Measurements from ENCODE around the gene EIF2S1. TPM values are rescaled to one million over a fixed set of nuclear protein-coding genes. Genes with fewer than 3 reads are reported as not detected.
"Not testable (repeated sequence)": the region's sequence is repeated elsewhere in the genome, so short reads cannot be mapped to it uniquely, and the experiment has no call there.

Gene EIF2S1
- total RNA-seq, 4 donors from 2014 or later: 27.1 to 74.3 (median 35.9) TPM

GRCh38 chr14:67396381-67396970 lies 36.3 kb downstream of the EIF2S1 start:
- Histone ChIP-seq H3K27ac (no peak overlapping the region), H3K4me3 (no peak overlapping the region), H3K27me3 (no peaks in the 10 kb centered on the region), H3K9me3 (no peaks in the 10 kb centered on the region), H3K4me1 (no peaks in the 10 kb centered on the region), H3K36me3 (peaks cover 0 to 5% (median 0%) of the 10 kb centered on the region in 3 donors)
- DNase-seq: no peak
- TF ChIP-seq CTCF (IDR thresholded peaks at IDR 0.05): no peak
- TF ChIP-seq POLR2A (IDR thresholded peaks at IDR 0.05): no peak

DNA sequence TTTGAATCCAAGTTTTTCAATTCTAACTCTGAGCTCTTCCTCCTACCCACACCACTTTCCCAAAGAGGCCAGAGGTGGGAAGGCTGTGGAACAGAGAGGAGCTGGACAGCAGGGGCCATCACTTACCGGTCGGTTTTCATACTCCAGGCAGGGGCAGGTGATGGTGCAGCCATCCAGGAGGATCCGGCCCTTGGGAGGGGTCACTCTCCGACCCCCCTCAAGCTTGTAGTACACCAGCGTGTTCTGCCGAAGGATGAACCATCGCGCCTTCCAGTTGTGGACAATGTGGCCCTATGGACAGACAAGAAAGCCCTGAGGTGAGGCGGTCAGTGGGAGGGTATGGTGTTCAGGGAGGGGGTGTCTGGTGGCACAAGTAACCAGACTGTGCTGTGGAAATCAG lies 37.4 kb downstream of the EIF2S1 start:
- no peaks in the 10 kb centered on the region for H3K9me3 ChIP-seq
- no peak for TF ChIP-seq CTCF (IDR thresholded peaks at IDR 0.05)
- TF ChIP-seq POLR2A (IDR thresholded peaks at IDR 0.05): no peak
- H3K4me3 ChIP-seq: no peak overlapping the region
- no peaks in the 10 kb centered on the region for H3K4me1 ChIP-seq
- H3K27me3 ChIP-seq: no peaks in the 10 kb centered on the region
- H3K36me3 ChIP-seq: peaks cover 0 to 5% (median 0%) of the 10 kb centered on the region in 3 donors
- no peak overlapping the region for H3K27ac ChIP-seq
- no peak for DNase-seq

- no peak for TF ChIP-seq CTCF (IDR thresholded peaks at IDR 0.05)
- TF ChIP-seq POLR2A (IDR thresholded peaks at IDR 0.05): no peak
- no peaks in the 10 kb centered on the region for H3K27me3 ChIP-seq
- H3K9me3 ChIP-seq: no peaks in the 10 kb centered on the region
- DNase-seq: no peak
- H3K27ac ChIP-seq: peak overlapping the region in 1 of 4 donors; percentile 2
- no peaks in the 10 kb centered on the region for H3K4me1 ChIP-seq
- no peaks in the 10 kb centered on the region for H3K36me3 ChIP-seq
- no peak overlapping the region for H3K4me3 ChIP-seq
These were observed 40.3 kb downstream of the EIF2S1 start for GRCh38 chr14:67400434-67400833.

DNA sequence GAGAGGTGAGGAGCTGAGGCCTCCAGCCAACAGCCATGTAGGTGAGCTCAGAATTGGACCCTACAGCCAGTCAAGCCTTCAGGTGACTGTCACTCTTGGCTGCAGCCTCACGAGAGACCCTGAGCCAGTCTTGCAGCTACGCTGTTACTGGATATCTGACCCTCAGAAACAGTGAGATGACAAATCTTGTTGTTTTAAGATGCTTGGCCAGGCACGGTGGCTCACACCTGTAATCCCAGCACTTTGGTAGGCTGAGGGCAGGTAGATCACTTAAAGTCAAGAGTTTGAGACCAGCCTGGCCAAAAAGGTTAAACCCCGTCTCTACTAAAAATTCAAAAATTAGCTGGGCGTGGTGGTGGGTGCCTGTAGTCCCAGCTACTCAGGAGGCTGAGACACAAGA lies 45.6 kb downstream of the EIF2S1 start:
- TF ChIP-seq CTCF (IDR thresholded peaks at IDR 0.05): no peak
- TF ChIP-seq POLR2A (IDR thresholded peaks at IDR 0.05): no peak
- no peaks in the 10 kb centered on the region for H3K9me3 ChIP-seq
- no peak overlapping the region for H3K27ac ChIP-seq
- no peaks in the 10 kb centered on the region for H3K27me3 ChIP-seq
- H3K36me3 ChIP-seq: no peaks in the 10 kb centered on the region
- no peak overlapping the region for H3K4me3 ChIP-seq
- no peaks in the 10 kb centered on the region for H3K4me1 ChIP-seq
- DNase-seq: no peak

GRCh38 chr14:67408122-67408801 lies 48.1 kb downstream of the EIF2S1 start:
- H3K4me1 ChIP-seq, DNase-seq, H3K36me3 ChIP-seq, H3K27me3 ChIP-seq, H3K9me3 ChIP-seq, H3K27ac ChIP-seq, H3K4me3 ChIP-seq: not testable (repeated sequence)

GRCh38 chr14:67409461-67409860 lies 49.3 kb downstream of the EIF2S1 start:
- Histone ChIP-seq H3K9me3 (no peaks in the 10 kb centered on the region), H3K4me1 (peaks cover 0 to 9% (median 0%) of the 10 kb centered on the region in 4 donors), H3K4me3 (no peak overlapping the region), H3K27me3 (no peaks in the 10 kb centered on the region), H3K27ac (no peak overlapping the region), H3K36me3 (no peaks in the 10 kb centered on the region)
- TF ChIP-seq POLR2A (IDR thresholded peaks at IDR 0.05) (no peak), CTCF (IDR thresholded peaks at IDR 0.05) (no peak)
- peak in 1 of 3 donors; percentile 21 for DNase-seq

All from Peyer's patch (tissue), 4 donors.